NK-92 (cell line): ENCODE results near the gene KIF19.

Experiments
- DNase-seq: peaks from one replicate; lab custom pipeline; 2025; ENCODE audit not compliant: unreplicated experiment; lab: John Stamatoyannopoulos, UW

Gene KIF19

GRCh38 chr17:74303305-74303704 is 22.7 kb upstream of the KIF19 start:
- DNase-seq = no peak

GRCh38 chr17:74304184-74304583 is 21.8 kb upstream of the KIF19 start:
- no peak for DNase-seq

GRCh38 chr17:74305865-74306654 is 20.0 kb upstream of the KIF19 start:
- no peak for DNase-seq

- no peak for DNase-seq
These were observed 17.8 kb upstream of the KIF19 start for GRCh38 chr17:74307984-74308773.

DNA sequence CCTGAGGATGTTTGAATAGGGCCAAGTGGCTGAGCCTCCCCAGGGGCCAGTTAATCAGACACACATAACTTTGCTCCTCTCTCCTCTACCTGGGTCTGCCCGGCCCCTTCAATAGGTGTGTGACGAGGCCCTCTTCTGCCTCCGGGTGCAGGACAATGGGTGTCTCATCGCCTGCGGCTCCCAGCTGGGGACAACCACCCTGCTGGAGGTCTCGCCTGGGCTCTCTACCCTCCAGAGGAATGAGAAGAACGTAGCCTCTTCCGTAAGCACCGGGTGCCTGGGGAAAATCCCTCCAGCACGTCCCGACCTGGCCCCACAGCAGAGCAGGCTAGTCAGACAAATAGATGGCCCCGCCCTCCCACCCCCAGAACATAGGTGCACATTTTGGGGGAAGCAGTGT is 16.1 kb upstream of the KIF19 start:
- DNase-seq = no peak

DNA sequence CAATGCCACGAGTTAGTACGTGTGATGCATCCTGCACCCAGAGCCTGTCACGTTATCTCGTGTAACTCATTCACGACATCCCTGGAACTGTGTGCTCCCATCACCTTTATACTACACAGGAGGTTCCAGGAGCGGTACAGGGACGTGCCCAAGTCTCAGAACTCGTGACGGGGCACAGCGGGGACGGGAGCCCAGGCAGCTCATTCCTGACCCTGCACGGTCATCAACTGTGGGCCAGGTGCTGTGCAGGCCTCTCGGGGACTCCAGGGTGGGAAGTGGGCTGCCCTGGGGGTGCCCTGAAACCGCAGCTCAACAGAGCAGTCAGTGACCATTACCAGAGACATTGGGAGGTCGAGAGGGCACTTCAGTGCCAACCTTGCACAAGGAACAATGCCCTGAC is 11.1 kb upstream of the KIF19 start:
- DNase-seq = no peak

DNA sequence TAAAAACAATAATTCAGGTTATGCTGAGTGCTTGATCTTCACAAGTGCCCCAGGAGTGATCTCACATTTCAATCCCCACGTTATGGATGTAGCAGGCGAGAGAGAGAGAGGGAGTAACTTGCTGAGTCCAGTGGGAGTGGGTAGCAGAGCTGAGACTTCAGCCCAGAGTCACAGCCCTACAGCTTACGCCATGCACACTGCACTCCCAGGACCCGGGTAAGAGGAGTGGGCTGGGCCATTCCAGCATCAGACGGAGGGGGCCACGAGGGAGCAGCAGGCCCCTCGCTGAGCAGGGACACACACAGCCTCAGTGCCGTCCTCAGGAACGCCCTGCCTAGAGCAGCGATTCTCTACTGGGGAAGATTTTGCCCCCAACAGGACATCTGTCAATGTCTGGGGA is 9.8 kb upstream of the KIF19 start:
- no peak for DNase-seq

DNA sequence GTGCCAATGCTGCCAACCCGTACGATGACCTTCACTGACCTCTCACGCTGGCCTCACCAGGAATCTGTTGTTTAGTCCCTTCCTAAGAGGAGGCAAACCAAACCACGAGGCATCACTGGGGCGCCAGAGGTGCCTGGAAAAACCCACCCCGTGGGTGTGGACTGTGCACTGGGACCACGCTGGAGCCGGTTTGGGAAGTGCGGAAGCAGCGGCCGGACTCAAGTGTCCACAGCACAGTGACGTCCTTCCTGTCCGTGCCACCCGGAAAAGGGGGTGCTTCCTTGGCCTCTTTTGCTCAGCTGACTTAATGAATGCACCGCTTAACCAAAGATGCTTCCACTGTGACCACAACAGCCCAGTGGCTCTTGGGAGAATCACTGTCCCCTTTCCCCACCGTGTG is 9.0 kb upstream of the KIF19 start:
- no peak for DNase-seq

DNA sequence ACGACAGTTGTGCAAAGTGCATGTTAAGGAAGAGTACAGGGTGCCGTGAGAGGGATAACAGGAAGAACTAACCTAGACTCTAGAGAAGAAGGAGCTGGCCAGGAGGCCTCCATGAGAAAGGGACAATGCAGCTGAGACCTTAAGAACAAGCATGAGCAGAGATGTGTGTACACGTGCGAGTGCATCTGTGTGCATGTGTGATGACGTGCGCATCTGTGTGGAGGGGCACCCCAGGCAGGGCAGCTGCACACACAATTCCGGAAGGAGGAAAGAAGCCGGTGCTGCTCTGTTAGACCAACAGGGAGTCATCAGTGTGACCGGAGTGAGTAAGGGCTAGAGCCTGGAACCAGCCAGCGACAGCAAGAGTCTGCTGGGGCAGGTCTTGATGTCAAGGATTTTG is 7.6 kb upstream of the KIF19 start:
- no peak for DNase-seq

DNA sequence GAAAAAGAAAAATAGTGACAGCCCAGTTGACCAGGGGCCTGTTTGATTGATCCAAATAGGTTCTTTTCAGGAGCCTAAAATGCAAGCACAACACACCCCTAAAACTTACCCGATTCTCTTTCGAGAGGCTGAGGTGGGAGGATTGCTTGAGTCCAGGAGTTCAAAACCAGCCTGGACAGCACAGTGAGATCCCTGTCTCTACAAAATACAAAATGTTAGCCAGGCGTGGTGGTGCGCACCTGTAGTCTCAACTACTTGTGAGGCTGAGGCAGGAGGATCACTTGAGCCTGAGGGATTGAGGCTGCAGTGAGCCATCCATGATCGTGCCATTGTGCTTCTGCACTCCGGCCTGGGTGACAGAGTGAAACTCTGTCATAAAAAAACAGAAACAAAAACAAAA is 1.5 kb upstream of the KIF19 start:
- DNase-seq = no peak

DNA sequence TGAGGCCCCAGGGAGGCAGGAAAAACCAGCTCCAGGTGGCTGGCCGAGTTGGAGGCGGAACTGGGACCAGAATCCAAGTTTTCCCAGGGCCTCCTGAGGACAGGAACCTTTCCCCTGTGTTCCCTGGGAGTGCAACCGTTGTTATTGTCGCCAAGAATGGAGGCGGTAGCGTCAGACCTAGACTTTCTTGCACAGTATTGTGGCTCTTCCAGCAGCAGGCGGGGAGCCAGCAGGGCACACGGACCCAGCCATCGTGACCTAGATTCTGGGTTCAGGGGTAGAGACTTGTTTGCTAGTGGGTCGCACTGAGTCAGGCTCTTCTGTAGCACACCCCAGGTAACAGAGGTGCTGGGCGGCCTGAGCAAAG is 667 bp upstream of the KIF19 start:
- DNase-seq = no peak

DNA sequence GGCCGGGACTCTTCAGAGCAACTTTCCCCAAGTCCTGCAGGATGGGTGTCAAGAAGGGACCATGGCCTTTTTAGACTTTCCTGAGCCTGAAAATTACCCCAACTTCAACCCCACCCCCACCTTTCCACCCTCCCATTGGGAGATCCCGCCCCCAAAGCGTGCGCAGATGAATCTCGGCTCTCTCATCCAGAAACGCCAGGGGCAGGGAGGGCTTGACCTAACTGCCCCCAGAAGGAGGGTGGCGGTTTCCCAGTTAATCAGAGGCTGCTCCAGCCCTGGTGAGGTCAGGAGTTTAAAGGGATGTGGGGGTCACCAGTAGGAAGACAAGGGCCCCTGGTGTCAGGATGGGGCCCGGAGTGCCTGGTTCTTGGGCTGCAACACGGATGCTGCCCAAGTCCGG is 480 bp downstream of the KIF19 start:
- DNase-seq = no peak

DNA sequence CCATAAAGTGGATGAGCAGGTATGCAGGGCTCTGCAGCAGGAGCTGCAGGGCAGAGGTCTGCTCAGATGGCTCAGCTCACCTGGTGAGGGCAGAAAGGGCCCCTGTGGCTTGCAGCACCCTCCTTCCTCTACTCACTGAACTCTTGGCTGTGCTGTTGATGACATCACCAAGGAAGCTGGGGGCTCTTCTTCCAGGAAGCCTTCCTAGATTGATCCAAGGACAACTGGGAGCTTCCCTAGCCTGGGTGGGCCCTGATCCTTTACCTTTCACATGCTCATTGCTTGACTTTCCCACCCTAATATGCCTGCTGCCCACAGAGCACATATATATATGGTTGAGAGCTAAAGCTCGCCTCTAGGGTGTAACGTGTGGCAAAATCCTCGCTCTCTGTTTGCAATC is 2.5 kb downstream of the KIF19 start:
- DNase-seq = no peak

GRCh38 chr17:74329378-74329777 is 3.4 kb downstream of the KIF19 start:
- no peak for DNase-seq

GRCh38 chr17:74330446-74330845 is 4.4 kb downstream of the KIF19 start:
- no peak for DNase-seq

- DNase-seq = no peak
These were observed 6.1 kb downstream of the KIF19 start for GRCh38 chr17:74332017-74332650.

- DNase-seq = no peak
These were observed 6.8 kb downstream of the KIF19 start for GRCh38 chr17:74332763-74333283.

GRCh38 chr17:74334393-74335039 is 8.5 kb downstream of the KIF19 start:
- DNase-seq = no peak

- no peak for DNase-seq
These were observed 9.6 kb downstream of the KIF19 start for GRCh38 chr17:74335529-74336062.

DNA sequence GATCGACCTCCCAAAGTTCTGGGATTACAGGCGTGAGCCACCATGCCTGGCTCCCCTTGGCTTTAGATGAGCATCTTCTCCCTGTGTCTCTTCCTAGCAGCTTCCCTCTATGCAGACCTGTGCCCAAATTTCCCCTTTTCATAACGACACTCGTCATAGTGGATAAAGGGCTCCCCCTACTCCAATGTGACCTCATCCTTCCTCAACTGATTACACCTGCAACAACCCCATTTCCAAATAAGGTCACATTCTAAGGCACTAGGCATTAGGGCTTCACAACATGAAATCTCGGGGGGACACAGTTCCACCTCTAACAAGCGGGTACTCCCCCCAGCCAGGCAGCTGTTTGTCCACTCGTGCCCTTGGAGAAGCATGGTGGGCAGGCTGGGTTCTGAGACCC is 10.3 kb downstream of the KIF19 start:
- no peak for DNase-seq

DNA sequence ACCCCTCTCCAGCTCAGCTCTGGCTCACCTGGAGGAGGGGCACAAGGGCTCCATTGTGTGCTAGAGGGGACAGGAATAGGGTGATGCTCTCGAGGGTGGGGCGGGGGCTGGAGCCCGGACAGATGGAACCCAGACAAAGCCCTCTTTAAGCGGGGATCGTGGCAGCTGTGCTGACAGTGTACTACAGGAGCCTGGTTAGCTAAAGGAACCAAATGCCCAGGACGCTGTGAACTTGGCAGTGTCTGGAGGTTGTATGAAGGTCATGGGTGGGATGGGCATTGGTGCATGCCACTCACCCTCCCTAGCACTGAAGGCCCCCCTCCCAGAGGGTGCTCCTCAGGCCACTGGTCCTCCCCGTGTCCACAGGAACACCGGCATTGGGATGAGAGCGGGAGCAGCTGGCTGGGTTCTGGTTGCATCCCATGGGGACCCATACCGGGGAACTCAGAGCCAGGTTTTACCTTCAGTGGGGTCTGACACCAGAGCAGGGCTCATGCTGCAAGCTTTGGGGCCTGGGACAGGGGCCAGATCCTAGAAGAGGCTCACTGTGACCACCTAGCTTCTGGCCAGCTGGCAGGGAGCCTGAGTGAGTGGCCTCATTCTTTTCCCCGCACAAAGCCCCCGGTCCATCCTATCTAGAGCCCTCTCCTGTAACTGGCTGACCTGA is 11.9 kb downstream of the KIF19 start:
- DNase-seq = no peak
